ENCODE data around the gene NMNAT1.

DNA sequence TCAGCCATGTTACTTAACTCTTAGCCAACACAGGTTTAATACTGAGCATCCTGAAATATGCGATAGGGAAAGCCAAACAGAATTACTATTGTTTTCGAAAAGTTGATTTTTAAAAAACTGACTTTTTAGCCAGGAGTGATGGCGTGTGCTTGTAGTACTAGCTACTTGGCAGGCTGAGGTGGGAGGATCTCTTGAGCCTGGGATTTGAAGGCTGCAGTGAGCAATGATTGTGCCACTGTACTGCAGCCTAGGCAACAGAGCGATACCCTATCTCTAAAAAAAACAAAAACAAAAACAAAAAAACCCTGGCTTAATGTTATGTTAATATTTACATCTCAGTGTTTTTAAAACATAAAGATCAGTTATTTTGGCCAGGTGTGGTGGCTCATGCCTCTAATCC is 16.7 kb downstream of the NMNAT1 start:
- TF ChIP-seq POLR2A (IDR thresholded peaks at IDR 0.05; ENCODE audit: borderline replicate concordance, extremely low read depth, insufficient read depth, insufficient read length) (no peak), REST (IDR thresholded peaks at IDR 0.05; ENCODE audit: low read depth) (no peak), SRF (IDR thresholded peaks at IDR 0.05; ENCODE audit: low read depth) (no peak), EZH2 (IDR thresholded peaks at IDR 0.05) (no peak), POLR2AphosphoS5 (IDR thresholded peaks at IDR 0.05; ENCODE audit: low read depth, low read length) (no peak), EGR1 (IDR thresholded peaks at IDR 0.05; ENCODE audit: low read depth) (no peak), CEBPB (IDR thresholded peaks at IDR 0.05; ENCODE audit: low read depth) (no peak), YY1 (IDR thresholded peaks at IDR 0.05; ENCODE audit: extremely low read depth, insufficient replicate concordance, low read depth, low read length) (no peak)
- TF ChIP-seq, protein P1, sequence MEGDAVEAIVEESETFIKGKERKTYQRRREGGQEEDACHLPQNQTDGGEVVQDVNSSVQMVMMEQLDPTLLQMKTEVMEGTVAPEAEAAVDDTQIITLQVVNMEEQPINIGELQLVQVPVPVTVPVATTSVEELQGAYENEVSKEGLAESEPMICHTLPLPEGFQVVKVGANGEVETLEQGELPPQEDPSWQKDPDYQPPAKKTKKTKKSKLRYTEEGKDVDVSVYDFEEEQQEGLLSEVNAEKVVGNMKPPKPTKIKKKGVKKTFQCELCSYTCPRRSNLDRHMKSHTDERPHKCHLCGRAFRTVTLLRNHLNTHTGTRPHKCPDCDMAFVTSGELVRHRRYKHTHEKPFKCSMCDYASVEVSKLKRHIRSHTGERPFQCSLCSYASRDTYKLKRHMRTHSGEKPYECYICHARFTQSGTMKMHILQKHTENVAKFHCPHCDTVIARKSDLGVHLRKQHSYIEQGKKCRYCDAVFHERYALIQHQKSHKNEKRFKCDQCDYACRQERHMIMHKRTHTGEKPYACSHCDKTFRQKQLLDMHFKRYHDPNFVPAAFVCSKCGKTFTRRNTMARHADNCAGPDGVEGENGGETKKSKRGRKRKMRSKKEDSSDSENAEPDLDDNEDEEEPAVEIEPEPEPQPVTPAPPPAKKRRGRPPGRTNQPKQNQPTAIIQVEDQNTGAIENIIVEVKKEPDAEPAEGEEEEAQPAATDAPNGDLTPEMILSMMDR (IDR thresholded peaks at IDR 0.05 in 2 of 3, conservative IDR thresholded peaks at IDR 0.05 in 1 of 3; ENCODE audit: borderline replicate concordance in 1 of 3, insufficient read depth in 1 of 3, low read depth in 2 of 3, low read length in 2 of 3), result no peak
- TF ChIP-seq, protein P2, sequence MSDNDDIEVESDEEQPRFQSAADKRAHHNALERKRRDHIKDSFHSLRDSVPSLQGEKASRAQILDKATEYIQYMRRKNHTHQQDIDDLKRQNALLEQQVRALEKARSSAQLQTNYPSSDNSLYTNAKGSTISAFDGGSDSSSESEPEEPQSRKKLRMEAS (IDR thresholded peaks at IDR 0.05), result no peak

Measured in HCT116 (cell line).